HCT116 (cell line): Measurements from ENCODE around the gene RTN4RL1. TPM values are rescaled to one million over a fixed set of nuclear protein-coding genes. Genes with fewer than 3 reads are reported as not detected.

Source experiments
- ATAC-seq: fragments of 200-7000 bp; cut with Tn5 transposase; 2 replicates; pipeline ENCODE4 v1.9.1; 2020; ENCODE audit warnings: mild to moderate bottlenecking, moderate library complexity
- BruUV-seq: library from RNA; stranded (reverse); fragments of 400-500 nt; replicated peaks from 2 replicates; lab custom pipeline; 2021; lab: Mats Ljungman, UMichigan
- CTCF ChIA-PET: fragments of 300-600 bp; sonication (Branson Sonifier 250); formaldehyde crosslinking; loops from one replicate; lab custom pipeline; 2021; ENCODE audit warnings: antibody characterized with exemption; lab: Charles Lee
- POLR2A ChIA-PET: fragments of 300-600, 350-600 bp; sonication (Branson Sonifier 250); formaldehyde crosslinking; loops from one replicate; lab custom pipeline; 2021; ENCODE audit warnings: antibody characterized with exemption; lab: Charles Lee
- RAD21 ChIA-PET, 2 experiments: fragments of 300-600 bp; sonication (Branson Sonifier 250); formaldehyde crosslinking; loops; one replicate each; lab custom pipeline; 2023; ENCODE audit warnings: low total read pairs in 2 of 2; ENCODE audit not compliant: uncharacterized antibody in 2 of 2, unreplicated experiment in 2 of 2, low non-redundant PET in 1 of 2; lab: Charles Lee
- DNase-seq: peaks from one replicate; pipeline ENCODE4 v3.0.0-alpha.2; 2010; ENCODE audit warnings: low read depth, low spot score
- H2AFZ ChIP-seq: fragments of 200-600 bp; shearing (Covaris generic), sonication (generic); 2 replicates; pipeline ENCODE4 v1.6.1; 2017; ENCODE audit warnings: low read depth, mixed run types, mixed read lengths, antibody characterized with exemption, low read length; ENCODE audit not compliant: poor library complexity, severe bottlenecking
- H3K27ac ChIP-seq: 2 replicates; pipeline ENCODE4 v1.5.1; 2012; ENCODE audit warnings: low read depth, low read length
- H3K27me3 ChIP-seq: fragments of 200-600 bp; sonication (generic); 2 replicates; pipeline ENCODE4 v1.6.1; 2016; ENCODE audit warnings: mixed run types, low read length, mixed read lengths; ENCODE audit not compliant: insufficient read depth
- H3K36me3 ChIP-seq, 2 experiments: fragments of 200-500 bp in 1 of 2; fragments of 200-600 bp in 1 of 2; sonication (Bioruptor generic) in 1 of 2; sonication (generic) in 1 of 2; 2 replicates each; pipeline versions ENCODE4 v1.5.1 to v1.6.1; 2014 to 2016; ENCODE audit warnings: low read length in 2 of 2, inconsistent platforms in 1 of 2, mixed read lengths in 1 of 2, mixed run types in 1 of 2; ENCODE audit not compliant: insufficient read depth in 2 of 2, control insufficient read depth in 1 of 2
- H3K4me1 ChIP-seq, 2 experiments: fragments of 200-600 bp in 1 of 2; sonication (generic) in 1 of 2; 2 replicates each; pipeline versions ENCODE4 v1.5.1 to v1.6.1; 2012 to 2017; ENCODE audit warnings: low read length in 2 of 2, inconsistent platforms in 1 of 2, mild to moderate bottlenecking in 1 of 2, mixed read lengths in 1 of 2, mixed run types in 1 of 2, moderate library complexity in 1 of 2; ENCODE audit not compliant: insufficient read depth in 2 of 2, control insufficient read depth in 1 of 2
- H3K4me2 ChIP-seq: fragments of 200-600 bp; sonication (generic); 2 replicates; pipeline ENCODE4 v1.6.1; 2017; ENCODE audit warnings: mixed run types, low read length, mixed read lengths
- H3K4me3 ChIP-seq, 2 experiments: fragments of 200-600 bp in 1 of 2; sonication (generic) in 1 of 2; replicated peaks in 1 of 2; 2 replicates each; pipeline ENCODE4 v1.5.1; 2011 to 2016; ENCODE audit warnings: low read length in 2 of 2, control low read depth in 1 of 2, low read depth in 1 of 2, mild to moderate bottlenecking in 1 of 2, mixed read lengths in 1 of 2, mixed run types in 1 of 2
- H3K79me2 ChIP-seq: fragments of 200-600 bp; sonication (generic); 2 replicates; pipeline ENCODE4 v1.6.1; 2017; ENCODE audit warnings: mild to moderate bottlenecking, mixed run types, low read length, moderate library complexity, mixed read lengths; ENCODE audit not compliant: insufficient read depth
- H3K9ac ChIP-seq: fragments of 200-600 bp; sonication (generic); 2 replicates; pipeline ENCODE4 v1.6.1; 2016; ENCODE audit warnings: low read length, mixed read lengths
- H3K9me2 ChIP-seq: fragments of 200-600 bp; sonication (generic), shearing (Covaris generic); 2 replicates; pipeline ENCODE4 v1.6.1; 2017; ENCODE audit warnings: mixed run types, mild to moderate bottlenecking, moderate library complexity; ENCODE audit not compliant: insufficient read depth
- H3K9me3 ChIP-seq, 2 experiments: fragments of 200-500 bp in 1 of 2; fragments of 200-600 bp in 1 of 2; sonication (Bioruptor generic) in 1 of 2; sonication (generic) in 1 of 2; 2 replicates each; pipeline ENCODE4 v1.6.1; 2014 to 2017; ENCODE audit warnings: low read length in 2 of 2, mixed read lengths in 2 of 2, inconsistent platforms in 1 of 2, low read depth in 1 of 2, mild to moderate bottlenecking in 1 of 2, mixed run types in 1 of 2, moderate library complexity in 1 of 2; ENCODE audit not compliant: control insufficient read depth in 1 of 2, insufficient read depth in 1 of 2
- H4K20me1 ChIP-seq: fragments of 200-600 bp; sonication (generic), shearing (Covaris generic); 2 replicates; pipeline ENCODE4 v1.6.1; 2017; ENCODE audit warnings: mixed run types, mild to moderate bottlenecking, moderate library complexity; ENCODE audit not compliant: insufficient read depth
- CBX3 ChIP-seq: IDR thresholded peaks from 2 replicates; pipeline ENCODE4 v1.6.1; 2012; ENCODE audit warnings: low read depth
- EGR1 ChIP-seq: IDR thresholded peaks from 2 replicates; pipeline ENCODE4 v1.6.1; 2012; ENCODE audit warnings: low read depth
- EZH2 ChIP-seq: fragments of 200-600 bp; sonication (generic); IDR thresholded peaks from 2 replicates; pipeline ENCODE4 v1.6.1; 2017; ENCODE audit warnings: antibody characterized with exemption, mixed run types
- EZH2phosphoT487 ChIP-seq: fragments of 200-600 bp; IDR thresholded peaks from 2 replicates; pipeline ENCODE4 v1.6.1; 2018; ENCODE audit warnings: antibody characterized with exemption, borderline replicate concordance
- FOSL1 ChIP-seq: IDR thresholded peaks from 2 replicates; pipeline ENCODE4 v1.6.1; 2012; ENCODE audit warnings: low read depth
- JUND ChIP-seq: IDR thresholded peaks from 2 replicates; pipeline ENCODE4 v1.6.1; 2012
- MAX ChIP-seq: IDR thresholded peaks from 2 replicates; pipeline ENCODE4 v1.6.1; 2012
- POLR2AphosphoS5 ChIP-seq: IDR thresholded peaks from 2 replicates; pipeline ENCODE4 v1.6.1; 2011; ENCODE audit warnings: mild to moderate bottlenecking, low read depth, low read length, moderate library complexity
- RAD21 ChIP-seq: IDR thresholded peaks from 2 replicates; pipeline ENCODE4 v1.6.1; 2012; ENCODE audit warnings: low read depth, mild to moderate bottlenecking
- SIN3A ChIP-seq: IDR thresholded peaks from 2 replicates; pipeline ENCODE4 v1.6.1; 2012; ENCODE audit warnings: low read depth
- SP1 ChIP-seq: IDR thresholded peaks from 2 replicates; pipeline ENCODE4 v1.6.1; 2012; ENCODE audit warnings: low read depth
- SRF ChIP-seq: IDR thresholded peaks from 2 replicates; pipeline ENCODE4 v1.6.1; 2012; ENCODE audit warnings: low read depth
- ZBTB33 ChIP-seq: IDR thresholded peaks from 2 replicates; pipeline ENCODE4 v1.6.1; 2011; ENCODE audit warnings: mild to moderate bottlenecking, low read length, moderate library complexity; ENCODE audit not compliant: insufficient replicate concordance; ENCODE audit errors: extremely low read depth
- intact Hi-C: fragments of 100-400 bp; cut with micrococcal nuclease; formaldehyde crosslinking; loops from 2 replicates; pipeline ENCODE4 v1.10.0; 2022
- total RNA-seq: library from RNA; stranded (reverse); gene quantifications from one replicate; pipeline ENCODE4 v1.2.1, GENCODE V29; 2021; ENCODE audit not compliant: unreplicated experiment

Gene RTN4RL1
- total RNA-seq, 1 experiment from 2014 or later, result 3.7 TPM

- TF ChIP-seq POLR2AphosphoS5 (no peak), EZH2 (no peak), SRF (no peak), FOSL1 (no peak)
- no TSS peak for BruUV-seq
Measured at GRCh38 chr17:1995907-1996799, 29.0 kb downstream of the RTN4RL1 start.

GRCh38 chr17:1995321-1995892, 29.7 kb downstream of the RTN4RL1 start:
- Histone ChIP-seq H3K4me1 (peaks cover 11 to 20% of the 10 kb centered on the region in 2 experiments; a peak in 3 of 4 replicates), H3K36me3 (no peaks in the 10 kb centered on the region), H3K4me2 (no peak overlapping the region), H3K9ac (no peak overlapping the region), H3K9me3 (no peaks in the 10 kb centered on the region), H3K9me2 (no peaks in the 10 kb centered on the region), H3K79me2 (no peaks in the 10 kb centered on the region), H3K27ac (no peak overlapping the region), H2AFZ (no peak overlapping the region)
- CTCF ChIA-PET, result no interaction called here
- TF ChIP-seq ZBTB33, result no peak
- no peak for TF ChIP-seq SP1
- no peak for TF ChIP-seq RAD21
- TF ChIP-seq EGR1, result no peak
- no peak for TF ChIP-seq MAX
- no peak for TF ChIP-seq JUND
- TF ChIP-seq SRF, result no peak
- TF ChIP-seq EZH2phosphoT487, result no peak
- no peak for TF ChIP-seq SIN3A
- TF ChIP-seq CBX3, result no peak
- TF ChIP-seq, all 23 proteins: peak for 0
- POLR2A ChIA-PET, result no interaction called here
- Histone ChIP-seq H4K20me1 (no peaks in the 10 kb centered on the region), H3K27me3 (no peaks in the 10 kb centered on the region), H3K4me3 (no peak overlapping the region)
- BruUV-seq, result no TSS peak
- RAD21 ChIA-PET, result no interaction called here
- DNase-seq, result no peak
- intact Hi-C loops, result no loop called here
- ATAC-seq, result no peak

More at GRCh38 chr17:1995907-1996799, 29.0 kb downstream of the RTN4RL1 start:
- Histone ChIP-seq H3K27me3 (no peaks in the 10 kb centered on the region), H3K27ac (no peak overlapping the region), H3K9ac (no peak overlapping the region), H3K9me2 (no peaks in the 10 kb centered on the region), H2AFZ (no peak overlapping the region), H3K36me3 (no peaks in the 10 kb centered on the region), H4K20me1 (no peaks in the 10 kb centered on the region), H3K4me3 (no peak overlapping the region), H3K9me3 (no peaks in the 10 kb centered on the region), H3K4me1 (peaks cover 11 to 20% of the 10 kb centered on the region in 2 experiments; a peak in 3 of 4 replicates), H3K4me2 (no peak overlapping the region), H3K79me2 (no peaks in the 10 kb centered on the region)
- ChIA-PET POLR2A (no interaction called here), CTCF (no interaction called here), RAD21 (no interaction called here)
- no peak for ATAC-seq
- intact Hi-C loops, result no loop called here
- DNase-seq, result no peak
